Measurements from ENCODE around the gene NTN1. TPM values are rescaled to one million over a fixed set of nuclear protein-coding genes. Genes with fewer than 3 reads are reported as not detected.

The NTN1 gene
- total and polyA plus RNA-seq, 2 experiments from 2014 or later: 0.42 to 2.1 TPM

- no peak overlapping the region for H2AFZ ChIP-seq
- H3K4me2 ChIP-seq: no peak overlapping the region
- H3K4me1 ChIP-seq (ENCODE audit: insufficient read depth): peaks cover 2% of the 10 kb centered on the region
- H3K9me2 ChIP-seq (replicated peaks; ENCODE audit: insufficient read depth): no peaks in the 10 kb centered on the region
- H3K9me3 ChIP-seq (ENCODE audit: low read depth): no peaks in the 10 kb centered on the region
- no peaks in the 10 kb centered on the region for H3K36me3 ChIP-seq (replicated peaks; ENCODE audit: insufficient read depth, low read depth)
- no peak for DNase-seq (ENCODE audit: low spot score)
- H4K20me1 ChIP-seq (ENCODE audit: insufficient read depth, poor library complexity, severe bottlenecking): no peaks in the 10 kb centered on the region
- H3K27ac ChIP-seq: no peak overlapping the region
- H3K4me3 ChIP-seq: no peak overlapping the region
- H3K79me2 ChIP-seq: no peaks in the 10 kb centered on the region
- 89% methylated on average over 9 of the region's 9 CpGs for WGBS (ENCODE audit: low lambda C conversion rate, missing lambda C conversion rate)
- TF ChIP-seq EZH2phosphoT487 (IDR thresholded peaks at IDR 0.05; ENCODE audit: low read depth, severe bottlenecking, unreplicated experiment): no peak
- TF ChIP-seq, protein P1, sequence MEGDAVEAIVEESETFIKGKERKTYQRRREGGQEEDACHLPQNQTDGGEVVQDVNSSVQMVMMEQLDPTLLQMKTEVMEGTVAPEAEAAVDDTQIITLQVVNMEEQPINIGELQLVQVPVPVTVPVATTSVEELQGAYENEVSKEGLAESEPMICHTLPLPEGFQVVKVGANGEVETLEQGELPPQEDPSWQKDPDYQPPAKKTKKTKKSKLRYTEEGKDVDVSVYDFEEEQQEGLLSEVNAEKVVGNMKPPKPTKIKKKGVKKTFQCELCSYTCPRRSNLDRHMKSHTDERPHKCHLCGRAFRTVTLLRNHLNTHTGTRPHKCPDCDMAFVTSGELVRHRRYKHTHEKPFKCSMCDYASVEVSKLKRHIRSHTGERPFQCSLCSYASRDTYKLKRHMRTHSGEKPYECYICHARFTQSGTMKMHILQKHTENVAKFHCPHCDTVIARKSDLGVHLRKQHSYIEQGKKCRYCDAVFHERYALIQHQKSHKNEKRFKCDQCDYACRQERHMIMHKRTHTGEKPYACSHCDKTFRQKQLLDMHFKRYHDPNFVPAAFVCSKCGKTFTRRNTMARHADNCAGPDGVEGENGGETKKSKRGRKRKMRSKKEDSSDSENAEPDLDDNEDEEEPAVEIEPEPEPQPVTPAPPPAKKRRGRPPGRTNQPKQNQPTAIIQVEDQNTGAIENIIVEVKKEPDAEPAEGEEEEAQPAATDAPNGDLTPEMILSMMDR (IDR thresholded peaks at IDR 0.05; ENCODE audit: poor library complexity): no peak
- no peak for TF ChIP-seq EZH2 (IDR thresholded peaks at IDR 0.05; ENCODE audit: borderline replicate concordance)
- no peaks in the 10 kb centered on the region for H3K27me3 ChIP-seq
Measured at GRCh38 chr17:9266697-9267117, 245.4 kb downstream of the NTN1 start.

- Histone ChIP-seq H3K4me3 (no peak overlapping the region), H3K9me3 (ENCODE audit: low read depth) (no peaks in the 10 kb centered on the region), H3K27me3 (no peaks in the 10 kb centered on the region), H2AFZ (no peak overlapping the region), H3K36me3 (replicated peaks; ENCODE audit: insufficient read depth, low read depth) (no peaks in the 10 kb centered on the region), H3K4me1 (ENCODE audit: insufficient read depth) (no peaks in the 10 kb centered on the region), H4K20me1 (ENCODE audit: insufficient read depth, poor library complexity, severe bottlenecking) (no peaks in the 10 kb centered on the region), H3K27ac (no peak overlapping the region), H3K9me2 (replicated peaks; ENCODE audit: insufficient read depth) (no peaks in the 10 kb centered on the region), H3K79me2 (no peaks in the 10 kb centered on the region), H3K4me2 (no peak overlapping the region)
- no peak for TF ChIP-seq EZH2phosphoT487 (IDR thresholded peaks at IDR 0.05; ENCODE audit: low read depth, severe bottlenecking, unreplicated experiment)
- no peak for TF ChIP-seq EZH2 (IDR thresholded peaks at IDR 0.05; ENCODE audit: borderline replicate concordance)
- TF ChIP-seq, protein P1 (IDR thresholded peaks at IDR 0.05; ENCODE audit: poor library complexity): no peak
- no peak for DNase-seq (ENCODE audit: low spot score)
- 91% methylated on average over 6 of the region's 6 CpGs for WGBS (ENCODE audit: low lambda C conversion rate, missing lambda C conversion rate)
Measured at GRCh38 chr17:9268546-9268945, 247.2 kb downstream of the NTN1 start.

- no peak overlapping the region for H3K27ac ChIP-seq
- no peak overlapping the region for H3K4me3 ChIP-seq
- no peak overlapping the region for H2AFZ ChIP-seq
- no peak overlapping the region for H3K4me2 ChIP-seq
- H3K27me3 ChIP-seq: no peaks in the 10 kb centered on the region
- no peak for TF ChIP-seq EZH2 (IDR thresholded peaks at IDR 0.05; ENCODE audit: borderline replicate concordance)
- TF ChIP-seq EZH2phosphoT487 (IDR thresholded peaks at IDR 0.05; ENCODE audit: low read depth, severe bottlenecking, unreplicated experiment): no peak
- TF ChIP-seq, protein P1 (IDR thresholded peaks at IDR 0.05; ENCODE audit: poor library complexity): no peak
- WGBS (ENCODE audit: low lambda C conversion rate, missing lambda C conversion rate): 88% methylated on average over 7 of the region's 7 CpGs
- no peaks in the 10 kb centered on the region for H3K9me3 ChIP-seq (ENCODE audit: low read depth)
- no peaks in the 10 kb centered on the region for H4K20me1 ChIP-seq (ENCODE audit: insufficient read depth, poor library complexity, severe bottlenecking)
- DNase-seq (ENCODE audit: low spot score): no peak
- no peaks in the 10 kb centered on the region for H3K4me1 ChIP-seq (ENCODE audit: insufficient read depth)
- H3K79me2 ChIP-seq: no peaks in the 10 kb centered on the region
- no peaks in the 10 kb centered on the region for H3K36me3 ChIP-seq (replicated peaks; ENCODE audit: insufficient read depth, low read depth)
- no peaks in the 10 kb centered on the region for H3K9me2 ChIP-seq (replicated peaks; ENCODE audit: insufficient read depth)
Measured at GRCh38 chr17:9269350-9270035, 248.2 kb downstream of the NTN1 start.

Measured in hepatocyte (in vitro differentiated cells).